ENCODE measurements around the gene TLX1.

DNA sequence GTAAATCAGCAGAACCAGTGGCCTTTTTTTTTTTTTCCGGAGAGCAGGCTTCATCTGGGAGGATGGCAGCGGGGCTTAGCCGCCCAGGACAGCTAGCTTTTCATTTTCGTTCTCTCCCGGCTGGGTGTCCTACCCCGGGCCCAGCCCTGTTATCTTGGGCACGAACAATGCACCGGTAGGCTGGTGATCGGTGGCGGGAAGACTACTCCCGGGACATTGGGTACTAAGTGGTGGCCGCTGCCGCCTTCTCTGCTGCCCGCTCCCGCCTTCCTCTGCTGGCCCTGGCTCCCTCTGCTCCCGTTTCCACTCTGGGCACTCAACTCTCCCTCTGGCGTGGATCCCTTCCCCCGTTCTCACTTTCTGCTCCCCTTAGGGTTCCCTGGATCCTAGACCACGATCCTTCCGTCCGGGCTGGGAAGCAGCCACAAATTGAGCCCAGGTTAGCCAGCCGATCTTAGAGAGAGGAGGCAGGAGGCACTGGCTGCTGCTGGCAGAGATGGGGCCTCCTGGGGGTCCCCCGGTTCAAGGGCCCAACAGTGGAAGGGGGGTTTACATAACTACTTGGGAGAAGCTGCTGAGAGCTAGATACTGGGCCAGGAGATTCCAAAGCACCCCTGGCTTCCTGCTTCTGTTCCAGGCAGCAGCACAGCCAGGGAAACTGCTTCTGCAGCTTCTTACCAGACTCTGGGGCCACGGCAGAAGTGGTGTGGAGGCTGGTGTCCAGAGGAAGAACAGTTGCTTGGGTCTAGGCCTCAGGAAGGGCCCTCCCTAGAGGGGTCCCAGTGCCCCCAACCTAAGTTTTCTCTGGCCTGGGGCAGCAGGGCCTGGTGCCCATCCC lies 1.8 kb downstream of the TLX1 start:
- TF ChIP-seq CTCF (IDR thresholded peaks at IDR 0.05; ENCODE audit: insufficient read depth, low read length, poor library complexity, severe bottlenecking) = no peak
- no peak for TF ChIP-seq EZH2phosphoT487 (conservative IDR thresholded peaks at IDR 0.05; ENCODE audit: low read length)

Measured in SU-DHL-6 (cell line).